K562 (cell line): ENCODE measurements around the gene MDC1. TPM values are rescaled to one million over a fixed set of nuclear protein-coding genes. Genes with fewer than 3 reads are reported as not detected.

Source experiments
- CBFA2T3 ChIP-seq: fragments of 450-650 bp; IDR thresholded peaks from 2 replicates; pipeline ENCODE4 v1.6.1; 2017
- CHD1 ChIP-seq: fragments of 200-600 bp; sonication (generic); IDR thresholded peaks from one replicate; pipeline ENCODE4 v1.6.1; 2012; ENCODE audit warnings: mild to moderate bottlenecking, moderate library complexity, low read length, inconsistent platforms
- ESRRA ChIP-seq: fragments of 450-650 bp; IDR thresholded peaks from 2 replicates; pipeline ENCODE4 v1.6.1; 2014; ENCODE audit warnings: low read depth, mild to moderate bottlenecking, moderate library complexity, borderline replicate concordance
- FOSL1 ChIP-seq: fragments of 200-800 bp; sonication (Bioruptor generic); conservative IDR thresholded peaks from 2 replicates; pipeline ENCODE4 v1.6.1; 2016; ENCODE audit warnings: missing genetic modification characterization, missing compliant biosample characterization
- HBP1 ChIP-seq: fragments of 450-650 bp; formaldehyde crosslinking; IDR thresholded peaks from 2 replicates; pipeline ENCODE4 v1.4.0; 2022; ENCODE audit warnings: missing genetic modification characterization
- MAFG ChIP-seq: fragments of 450-650 bp; conservative IDR thresholded peaks from 2 replicates; pipeline ENCODE4 v1.6.1; 2016; ENCODE audit warnings: missing genetic modification characterization, missing compliant biosample characterization
- RCOR1 ChIP-seq, 2 experiments: IDR thresholded peaks; 2 replicates each; pipeline ENCODE4 v1.6.1; 2012; ENCODE audit warnings: low read depth in 2 of 2, low read length in 2 of 2, borderline replicate concordance in 1 of 2, improper control_type of control experiment in 1 of 2
- SETDB1 ChIP-seq: IDR thresholded peaks from one replicate; pipeline ENCODE4 v1.6.1; 2012; ENCODE audit warnings: low read length, control low read depth, inconsistent platforms
- SNIP1 ChIP-seq: fragments of 450-650 bp; IDR thresholded peaks from 2 replicates; pipeline ENCODE4 v1.7.1; 2017; ENCODE audit warnings: low read depth, mild to moderate bottlenecking
- SNRNP70 ChIP-seq: fragments of 200-400 bp; formaldehyde crosslinking; optimal IDR thresholded peaks from 2 replicates; pipeline ENCODE3; 2017; ENCODE audit warnings: low read depth, low read length
- SRSF1 ChIP-seq: fragments of 200-400 bp; formaldehyde crosslinking; IDR thresholded peaks from 2 replicates; pipeline ENCODE4 v1.6.1; 2017; ENCODE audit warnings: mild to moderate bottlenecking, low read depth, low read length, moderate library complexity
- TAF9B ChIP-seq: fragments of 450-650 bp; IDR thresholded peaks from 2 replicates; pipeline ENCODE4 v1.6.1; 2018; ENCODE audit warnings: mild to moderate bottlenecking; ENCODE audit not compliant: partially characterized antibody
- ZNF592 ChIP-seq: fragments of 450-650 bp; IDR thresholded peaks from 2 replicates; pipeline ENCODE4 v1.6.1; 2017; ENCODE audit warnings: antibody characterized with exemption, mild to moderate bottlenecking
- polyA plus RNA-seq, 8 experiments: library from polyadenylated mRNA; depleted of rRNA in 4 of 8; stranded (reverse) in 5 of 8; unstranded in 3 of 8; fragments of >200 nt; fragmentation: Nextera tagmentation in 2 of 8; fragmentation: Illumina TruSeq in 1 of 8; extraction: Ambion mirVana in 2 of 8; extraction: Trizol in 1 of 8; gene quantifications; 2 replicates each; pipeline versions ENCODE4 v1.2.1 to v1.2.3, GENCODE V29; 2011 to 2014; ENCODE audit warnings: inconsistent platforms in 1 of 8, missing spikeins in 1 of 8
- total RNA-seq, 7 experiments: library from RNA; depleted of rRNA in 6 of 7; stranded (reverse); fragments of >200 nt in 6 of 7; fragmentation: Illumina TruSeq in 2 of 7; extraction: Trizol in 2 of 7; gene quantifications; 2 replicates each; pipeline versions ENCODE4 v1.2.1 to v1.2.3, GENCODE V29; 2011 to 2021; ENCODE audit warnings: low replicate concordance in 1 of 7
- TF ChIP-seq, protein P1 (sequence below): fragments of 150-350 bp; conservative IDR thresholded peaks from 2 replicates; pipeline ENCODE4 v1.6.1; 2014; ENCODE audit warnings: low read length
- TF ChIP-seq, protein P2 (sequence below): fragments of 450-650 bp; IDR thresholded peaks from 2 replicates; pipeline ENCODE4 v1.6.1; 2016; ENCODE audit warnings: missing biosample characterization, missing genetic modification characterization
- TF ChIP-seq, protein P3 (sequence below): sonication (generic); formaldehyde crosslinking; IDR thresholded peaks from 2 replicates; pipeline ENCODE4 v1.8.1; 2023; ENCODE audit warnings: mild to moderate bottlenecking, missing genetic modification reagents

Gene MDC1
- total and polyA plus RNA-seq, 9 of the 15 experiments (the other 6 are each of a cell fraction or from before 2014, with no cell fraction given) = 8.2 to 114 (median 20.0) TPM

GRCh38 chr6:30686908-30687658 is 30.0 kb downstream of the MDC1 start (continued):
- peak; percentile 68; the same call in 1 of the 2 replicates for TF ChIP-seq HBP1 (CRISPR knock-in tag)
- no peak for TF ChIP-seq ZNF592
- TF ChIP-seq, protein P1, sequence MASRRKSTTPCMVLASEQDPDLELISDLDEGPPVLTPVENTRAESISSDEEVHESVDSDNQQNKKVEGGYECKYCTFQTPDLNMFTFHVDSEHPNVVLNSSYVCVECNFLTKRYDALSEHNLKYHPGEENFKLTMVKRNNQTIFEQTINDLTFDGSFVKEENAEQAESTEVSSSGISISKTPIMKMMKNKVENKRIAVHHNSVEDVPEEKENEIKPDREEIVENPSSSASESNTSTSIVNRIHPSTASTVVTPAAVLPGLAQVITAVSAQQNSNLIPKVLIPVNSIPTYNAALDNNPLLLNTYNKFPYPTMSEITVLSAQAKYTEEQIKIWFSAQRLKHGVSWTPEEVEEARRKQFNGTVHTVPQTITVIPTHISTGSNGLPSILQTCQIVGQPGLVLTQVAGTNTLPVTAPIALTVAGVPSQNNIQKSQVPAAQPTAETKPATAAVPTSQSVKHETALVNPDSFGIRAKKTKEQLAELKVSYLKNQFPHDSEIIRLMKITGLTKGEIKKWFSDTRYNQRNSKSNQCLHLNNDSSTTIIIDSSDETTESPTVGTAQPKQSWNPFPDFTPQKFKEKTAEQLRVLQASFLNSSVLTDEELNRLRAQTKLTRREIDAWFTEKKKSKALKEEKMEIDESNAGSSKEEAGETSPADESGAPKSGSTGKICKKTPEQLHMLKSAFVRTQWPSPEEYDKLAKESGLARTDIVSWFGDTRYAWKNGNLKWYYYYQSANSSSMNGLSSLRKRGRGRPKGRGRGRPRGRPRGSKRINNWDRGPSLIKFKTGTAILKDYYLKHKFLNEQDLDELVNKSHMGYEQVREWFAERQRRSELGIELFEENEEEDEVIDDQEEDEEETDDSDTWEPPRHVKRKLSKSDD = no peak
- TF ChIP-seq SETDB1 = no peak
- TF ChIP-seq RCOR1 (IDR thresholded peaks at IDR 0.05; ENCODE audit: borderline replicate concordance in 1 of 2, low read depth in 2 of 2, low read length in 2 of 2) = peak in 1 of 2 experiments; percentile 59; a peak in 1 of 4 replicates
- peak; percentile 58; the same call in 1 of the 2 replicates for TF ChIP-seq MAFG (tag)
- TF ChIP-seq ESRRA = 0 out of 2 replicates have a peak, but pooled peaks have one; percentile 22
- TF ChIP-seq CHD1 = peak; percentile 26
- TF ChIP-seq SNRNP70 = no peak
- TF ChIP-seq TAF9B = no peak
- TF ChIP-seq, protein P2, sequence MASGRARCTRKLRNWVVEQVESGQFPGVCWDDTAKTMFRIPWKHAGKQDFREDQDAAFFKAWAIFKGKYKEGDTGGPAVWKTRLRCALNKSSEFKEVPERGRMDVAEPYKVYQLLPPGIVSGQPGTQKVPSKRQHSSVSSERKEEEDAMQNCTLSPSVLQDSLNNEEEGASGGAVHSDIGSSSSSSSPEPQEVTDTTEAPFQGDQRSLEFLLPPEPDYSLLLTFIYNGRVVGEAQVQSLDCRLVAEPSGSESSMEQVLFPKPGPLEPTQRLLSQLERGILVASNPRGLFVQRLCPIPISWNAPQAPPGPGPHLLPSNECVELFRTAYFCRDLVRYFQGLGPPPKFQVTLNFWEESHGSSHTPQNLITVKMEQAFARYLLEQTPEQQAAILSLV (tag) = no peak; the same call in 1 of the 2 replicates
- no peak for TF ChIP-seq SNIP1
- TF ChIP-seq FOSL1 (tag) = peak; percentile 96
- peak; percentile 83 for TF ChIP-seq CBFA2T3
- peak; percentile 97 for TF ChIP-seq SRSF1
- TF ChIP-seq, protein P3, sequence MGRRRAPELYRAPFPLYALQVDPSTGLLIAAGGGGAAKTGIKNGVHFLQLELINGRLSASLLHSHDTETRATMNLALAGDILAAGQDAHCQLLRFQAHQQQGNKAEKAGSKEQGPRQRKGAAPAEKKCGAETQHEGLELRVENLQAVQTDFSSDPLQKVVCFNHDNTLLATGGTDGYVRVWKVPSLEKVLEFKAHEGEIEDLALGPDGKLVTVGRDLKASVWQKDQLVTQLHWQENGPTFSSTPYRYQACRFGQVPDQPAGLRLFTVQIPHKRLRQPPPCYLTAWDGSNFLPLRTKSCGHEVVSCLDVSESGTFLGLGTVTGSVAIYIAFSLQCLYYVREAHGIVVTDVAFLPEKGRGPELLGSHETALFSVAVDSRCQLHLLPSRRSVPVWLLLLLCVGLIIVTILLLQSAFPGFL (CRISPR knock-in tag) = no peak
